Lung (tissue), 12 donors: ENCODE data around the gene C3. TPM values are rescaled to one million over a fixed set of nuclear protein-coding genes. Genes with fewer than 3 reads are reported as not detected.

Experiments used
- ATAC-seq: fragments of 200-7000 bp; cut with Tn5 transposase; one replicate; pipeline ENCODE4 v1.9.1; 2020; ENCODE audit warnings: moderate number of reproducible peaks; ENCODE audit not compliant: insufficient read depth, low FRiP score
- DNase-seq, 3 donors: peaks; one replicate each; pipeline ENCODE4 v3.0.0-alpha.2; 2013 to 2017
- H3K27ac ChIP-seq, 2 donors: one replicate each; pipeline ENCODE4 v1.5.1; 2013; ENCODE audit warnings: mild to moderate bottlenecking in 2 of 2, moderate library complexity in 2 of 2, control low read depth in 1 of 2, inconsistent platforms in 1 of 2, low read depth in 1 of 2, low read length in 1 of 2
- H3K27me3 ChIP-seq, 3 donors: one replicate each; pipeline ENCODE4 v1.5.1; 2013; ENCODE audit warnings: low read length in 2 of 3; ENCODE audit not compliant: control insufficient read depth in 3 of 3, insufficient read depth in 3 of 3
- H3K36me3 ChIP-seq, 4 donors: one replicate each; pipeline ENCODE4 v1.5.1; 2013; ENCODE audit warnings: low read length in 4 of 4, mild to moderate bottlenecking in 1 of 4, moderate library complexity in 1 of 4; ENCODE audit not compliant: control insufficient read depth in 4 of 4, insufficient read depth in 4 of 4
- H3K4me1 ChIP-seq, 5 donors: one replicate each; pipeline ENCODE4 v1.5.1; 2013; ENCODE audit warnings: low read length in 5 of 5, mild to moderate bottlenecking in 2 of 5, moderate library complexity in 1 of 5; ENCODE audit not compliant: control insufficient read depth in 5 of 5, insufficient read depth in 5 of 5
- H3K4me3 ChIP-seq: one replicate; pipeline ENCODE4 v1.5.1; 2013; ENCODE audit warnings: mild to moderate bottlenecking, control low read depth, moderate library complexity
- H3K9ac ChIP-seq, 2 donors: one replicate each; pipeline ENCODE4 v1.5.1; 2013; ENCODE audit warnings: low read length in 2 of 2, control low read depth in 1 of 2; ENCODE audit not compliant: insufficient read depth in 1 of 2
- H3K9me3 ChIP-seq, 4 donors: one replicate each; pipeline ENCODE4 v1.5.1; 2013; ENCODE audit warnings: low read length in 3 of 4, mild to moderate bottlenecking in 1 of 4, moderate library complexity in 1 of 4; ENCODE audit not compliant: control insufficient read depth in 4 of 4, insufficient read depth in 3 of 4
- WGBS, 2 donors: extraction: QIAGEN DNeasy Blood & Tissue Kit; methylation state at CpG; one replicate each; pipeline ENCODE4 v1.1.7; 2013; 5-methylcytosine and 5-hydroxymethylcytosine counted together
- polyA plus RNA-seq, 2 donors: library from polyadenylated mRNA; stranded (reverse); fragments of 200-250 nt; gene quantifications; one replicate each; pipeline ENCODE4 v1.2.1, GENCODE V29; 2013
- total RNA-seq, 2 donors: library from RNA; depleted of rRNA in 1 of 2; stranded (reverse); fragments of >200 nt in 1 of 2; gene quantifications; one replicate each; pipeline ENCODE4 v1.2.1, GENCODE V29; 2014 to 2021
- TF ChIP-seq, protein P1 (sequence below): IDR thresholded peaks from 2 replicates; pipeline ENCODE4 v1.5.1; 2012; ENCODE audit warnings: mild to moderate bottlenecking; ENCODE audit errors: control extremely low read depth, extremely low read depth
- donor health status: control.
- donor health status: control.
- donor health status: Bipolar disorder and iron deficiency.
- donor health status: healthy.
- donor health status: DM: yes; HTN: yes; CAD: no.

The C3 gene
- total and polyA plus RNA-seq, 4 donors, result 613 to 1,612 (median 1,252) TPM

DNA sequence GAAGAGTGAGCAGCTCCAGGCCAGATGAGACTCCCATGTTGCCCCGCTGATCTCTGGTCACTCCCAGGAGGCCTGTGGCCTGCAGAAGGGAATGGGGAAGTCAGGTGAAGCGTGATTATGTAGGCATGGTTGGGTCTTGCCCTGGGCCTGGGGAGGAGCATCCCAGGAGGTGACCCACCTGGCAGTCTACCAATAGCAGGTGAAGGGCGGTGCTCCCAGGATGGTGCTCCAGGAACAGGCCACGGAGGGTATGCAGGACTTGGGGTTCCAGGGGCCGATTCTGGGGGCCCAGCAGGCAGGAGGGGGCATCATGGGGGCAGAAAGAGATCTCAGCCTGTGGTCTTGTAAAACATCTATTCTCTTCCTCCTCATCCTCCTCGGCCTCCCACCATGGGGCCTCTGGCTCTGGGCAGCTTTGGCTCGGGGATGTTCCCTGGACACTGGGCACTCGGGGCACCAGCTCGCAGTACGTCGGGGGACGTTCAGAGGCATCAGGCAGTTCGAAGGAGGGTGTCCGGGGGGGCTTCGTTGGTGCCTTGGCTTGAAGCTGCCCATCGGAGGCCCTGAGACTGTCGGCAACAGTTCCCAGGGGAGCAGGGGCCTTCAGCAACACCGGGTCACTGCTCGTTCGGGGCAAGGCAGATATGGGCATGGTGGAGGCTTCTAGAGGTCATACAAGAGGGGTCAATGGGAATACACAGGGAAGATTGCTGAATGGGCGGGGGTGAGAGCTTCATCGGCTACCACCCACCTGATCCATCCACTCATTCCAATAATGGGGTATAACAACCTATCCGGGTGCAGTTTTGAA, 34.4 kb upstream of the C3 start:
- WGBS, 2 donors, result 91 to 92% methylated on average over 23 of the region's 23 CpGs
- Histone ChIP-seq H3K9ac (no peak overlapping the region), H3K9me3 (no peaks in the 10 kb centered on the region), H3K27ac (no peak overlapping the region), H3K4me1 (peaks cover 0 to 9% (median 0%) of the 10 kb centered on the region in 5 donors), H3K4me3 (no peak overlapping the region), H3K27me3 (no peaks in the 10 kb centered on the region), H3K36me3 (peaks cover 3 to 35% (median 14%) of the 10 kb centered on the region in 4 donors)
- DNase-seq (no peak), ATAC-seq (no peak)
- TF ChIP-seq, protein P1, sequence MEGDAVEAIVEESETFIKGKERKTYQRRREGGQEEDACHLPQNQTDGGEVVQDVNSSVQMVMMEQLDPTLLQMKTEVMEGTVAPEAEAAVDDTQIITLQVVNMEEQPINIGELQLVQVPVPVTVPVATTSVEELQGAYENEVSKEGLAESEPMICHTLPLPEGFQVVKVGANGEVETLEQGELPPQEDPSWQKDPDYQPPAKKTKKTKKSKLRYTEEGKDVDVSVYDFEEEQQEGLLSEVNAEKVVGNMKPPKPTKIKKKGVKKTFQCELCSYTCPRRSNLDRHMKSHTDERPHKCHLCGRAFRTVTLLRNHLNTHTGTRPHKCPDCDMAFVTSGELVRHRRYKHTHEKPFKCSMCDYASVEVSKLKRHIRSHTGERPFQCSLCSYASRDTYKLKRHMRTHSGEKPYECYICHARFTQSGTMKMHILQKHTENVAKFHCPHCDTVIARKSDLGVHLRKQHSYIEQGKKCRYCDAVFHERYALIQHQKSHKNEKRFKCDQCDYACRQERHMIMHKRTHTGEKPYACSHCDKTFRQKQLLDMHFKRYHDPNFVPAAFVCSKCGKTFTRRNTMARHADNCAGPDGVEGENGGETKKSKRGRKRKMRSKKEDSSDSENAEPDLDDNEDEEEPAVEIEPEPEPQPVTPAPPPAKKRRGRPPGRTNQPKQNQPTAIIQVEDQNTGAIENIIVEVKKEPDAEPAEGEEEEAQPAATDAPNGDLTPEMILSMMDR, result no peak

DNA sequence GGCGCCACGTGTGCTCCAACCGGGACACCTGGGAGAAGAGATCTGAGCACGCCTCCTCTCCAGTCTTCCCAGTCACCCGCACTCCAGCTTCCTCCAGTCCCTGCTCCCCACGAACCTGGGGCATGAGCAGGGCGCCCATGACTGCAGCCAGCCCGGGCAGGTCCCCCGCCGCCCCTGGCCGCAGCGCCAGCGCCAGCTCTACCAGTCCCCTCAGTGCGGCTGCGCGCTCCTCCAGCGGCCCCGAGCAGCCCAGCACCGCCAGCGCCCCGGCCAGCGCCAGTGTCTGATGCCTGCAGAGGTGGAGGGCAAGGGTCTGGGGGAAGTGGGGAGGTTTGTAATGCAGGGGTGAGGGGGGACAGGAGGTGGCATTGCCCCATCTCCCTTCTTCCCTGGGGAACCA, 33.7 kb upstream of the C3 start:
- 95 to 97% methylated on average over 22 of the region's 22 CpGs for WGBS, 2 donors
- H3K9me3 ChIP-seq, result no peaks in the 10 kb centered on the region
- H3K36me3 ChIP-seq, result peaks cover 10 to 40% (median 19%) of the 10 kb centered on the region in 4 donors
- H3K27ac ChIP-seq, result no peak overlapping the region
- ATAC-seq, result no peak
- DNase-seq, result no peak
- no peaks in the 10 kb centered on the region for H3K27me3 ChIP-seq
- peaks cover 0 to 11% (median 5%) of the 10 kb centered on the region in 5 donors for H3K4me1 ChIP-seq
- TF ChIP-seq, protein P1, result no peak
- no peak overlapping the region for H3K9ac ChIP-seq
- H3K4me3 ChIP-seq, result no peak overlapping the region

DNA sequence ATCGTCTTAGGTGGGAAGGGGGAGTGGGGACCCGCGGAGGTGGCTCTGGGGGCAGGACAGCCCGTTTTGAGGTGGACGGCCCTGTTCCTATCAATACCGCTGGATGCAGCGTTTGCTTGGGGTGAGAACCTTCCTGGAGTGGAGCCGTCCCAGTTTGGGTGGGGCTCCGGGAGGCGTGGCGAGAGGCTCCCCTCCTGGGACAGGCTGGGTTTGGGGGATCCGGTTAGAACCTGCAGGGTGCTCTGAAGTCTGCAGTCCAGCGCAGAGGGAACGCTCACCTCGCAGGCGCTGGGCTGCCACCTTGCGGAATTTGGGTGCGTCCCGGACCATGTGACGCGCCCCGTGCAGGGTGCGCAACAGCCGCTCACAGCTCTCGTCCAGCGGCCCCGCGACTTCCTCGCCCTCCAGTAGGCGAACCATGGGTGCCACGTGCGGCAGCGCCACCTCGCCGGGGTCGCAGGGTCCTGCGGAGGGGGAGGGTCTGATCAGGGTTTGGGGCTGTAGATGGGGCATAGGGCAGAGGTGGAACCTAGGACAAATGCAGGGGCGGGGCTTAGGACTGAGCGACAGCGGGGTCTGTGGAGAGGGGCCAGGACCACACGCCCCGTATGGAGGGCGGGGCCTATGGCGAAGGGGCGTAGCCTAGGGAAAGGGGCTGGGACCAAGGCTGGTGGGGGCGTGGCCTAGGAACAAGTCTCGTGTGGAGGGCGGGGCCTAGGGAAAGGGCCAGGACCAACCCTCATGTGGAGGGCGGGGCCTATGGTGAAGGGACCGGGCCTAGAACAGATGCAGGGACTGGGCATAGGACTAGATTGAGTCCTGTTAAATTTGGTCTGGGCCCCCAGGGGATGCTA, 33.0 kb upstream of the C3 start:
- peak; percentile 83 for ATAC-seq
- no peak overlapping the region for H3K9ac ChIP-seq

More for the DNA sequence above, 33.0 kb upstream of the C3 start:
- Histone ChIP-seq H3K9me3 (no peaks in the 10 kb centered on the region), H3K4me3 (peak overlapping the region; percentile 11), H3K36me3 (peaks cover 11 to 36% (median 22%) of the 10 kb centered on the region in 4 donors), H3K4me1 (peaks cover 0 to 11% (median 6%) of the 10 kb centered on the region in 5 donors), H3K27ac (peak overlapping the region in 1 of 2 donors; percentile 63), H3K27me3 (no peaks in the 10 kb centered on the region)
- TF ChIP-seq, protein P1, result peak; percentile 10
- WGBS, 2 donors, result 7 to 27% methylated on average over 50 of the region's 50 CpGs
- peak; percentile 66 to 76 (median 74) for DNase-seq
